CD4-positive, alpha-beta T cell (primary cell): ENCODE measurements around the gene COL25A1. TPM values are rescaled to one million over a fixed set of nuclear protein-coding genes. Genes with fewer than 3 reads are reported as not detected.

ENCODE experiments used
- ATAC-seq: fragments of 200-7000 bp; cut with Tn5 transposase; one replicate; pipeline ENCODE4 v1.10.0; 2022; ENCODE audit warnings: mild to moderate bottlenecking; ENCODE audit not compliant: poor library complexity
- CTCF ChIA-PET: fragments of 350-600 bp; sonication (Branson Sonifier 250); formaldehyde crosslinking; loops from one replicate; lab custom pipeline; 2021; ENCODE audit warnings: antibody characterized with exemption, inconsistent platforms; lab: Charles Lee
- POLR2A ChIA-PET: fragments of 350-600 bp; sonication (Branson Sonifier 250); formaldehyde crosslinking; loops from one replicate; lab custom pipeline; 2021; ENCODE audit warnings: antibody characterized with exemption, inconsistent platforms; lab: Charles Lee
- DNase-seq, 14 experiments: peaks; one replicate each; pipeline ENCODE4 v3.0.0-alpha.2; 2013 to 2020; ENCODE audit warnings: mixed read lengths in 2 of 14
- H3K27ac ChIP-seq, 2 donors: one replicate each; pipeline versions ENCODE4 v1.5.1 to v1.7.0; 2013; ENCODE audit warnings: low read length in 2 of 2, low read depth in 1 of 2, mild to moderate bottlenecking in 1 of 2
- H3K27me3 ChIP-seq, 2 experiments: 1 replicate in 1 of 2; 2 replicates in 1 of 2; pipeline versions ENCODE4 v1.6.1 to v1.7.0; 2013; ENCODE audit warnings: low read length in 2 of 2, control low read depth in 1 of 2, mild to moderate bottlenecking in 1 of 2, moderate library complexity in 1 of 2; ENCODE audit not compliant: insufficient read depth in 2 of 2, control insufficient read depth in 1 of 2
- H3K36me3 ChIP-seq: one replicate; pipeline ENCODE4 v1.6.1; 2013; ENCODE audit warnings: low read length, control low read depth; ENCODE audit not compliant: insufficient read depth
- H3K4me1 ChIP-seq: one replicate; pipeline ENCODE4 v1.6.1; 2013; ENCODE audit warnings: low read length, control low read depth; ENCODE audit not compliant: insufficient read depth
- H3K4me3 ChIP-seq: one replicate; pipeline ENCODE4 v1.5.1; 2013; ENCODE audit warnings: mild to moderate bottlenecking, low read length, moderate library complexity
- H3K9me3 ChIP-seq, 2 experiments: 1 replicate in 1 of 2; 2 replicates in 1 of 2; pipeline versions ENCODE4 v1.6.1 to v1.7.0; 2013; ENCODE audit warnings: low read length in 2 of 2, mild to moderate bottlenecking in 2 of 2, control low read depth in 1 of 2, moderate library complexity in 1 of 2; ENCODE audit not compliant: control insufficient read depth in 1 of 2, insufficient read depth in 1 of 2
- H3K27ac Mint-ChIP-seq: one replicate; pipeline ENCODE4 v1.8.0; 2020; ENCODE audit warnings: mixed read lengths
- H3K27me3 Mint-ChIP-seq: one replicate; pipeline ENCODE4 v1.8.0; 2021; ENCODE audit warnings: mixed read lengths
- H3K36me3 Mint-ChIP-seq: one replicate; pipeline ENCODE4 v1.8.0; 2021; ENCODE audit warnings: low read depth, mixed read lengths
- H3K4me1 Mint-ChIP-seq: one replicate; pipeline ENCODE4 v1.8.0; 2021; ENCODE audit warnings: low read depth, mixed read lengths
- H3K4me3 Mint-ChIP-seq: one replicate; pipeline ENCODE4 v1.8.0; 2020; ENCODE audit warnings: mild to moderate bottlenecking, mixed read lengths
- H3K9me3 Mint-ChIP-seq: one replicate; pipeline ENCODE4 v1.8.0; 2020; ENCODE audit warnings: mixed read lengths
- CTCF ChIP-seq: fragments of 200-600 bp; IDR thresholded peaks from one replicate; pipeline ENCODE4 v1.8.0; 2022; ENCODE audit warnings: antibody characterized with exemption, mild to moderate bottlenecking
- intact Hi-C, 2 experiments: fragments of 100-400 bp; cut with DNase I in 1 of 2; cut with micrococcal nuclease in 1 of 2; formaldehyde crosslinking; loops; one replicate each; pipeline versions ENCODE4 v1.15.1 to v1.9.0; 2023 to 2025; cut with DNase I, micrococcal nuclease
- total RNA-seq, 174 experiments: library from RNA in 2 of 174; stranded (reverse) in 2 of 174; gene quantifications; one replicate each; pipeline ENCODE4 v1.2.3 and lab custom pipeline; 2021 to 2026

The COL25A1 gene
- total RNA-seq, 2 experiments from 2014 or later = 0.42 TPM; not detected in 1

- H3K4me1 Mint-ChIP-seq = no peaks in the 10 kb centered on the region
- Histone ChIP-seq H3K27ac (no peak overlapping the region), H3K36me3 (no peaks in the 10 kb centered on the region), H3K9me3 (no peaks in the 10 kb centered on the region), H3K4me3 (no peak overlapping the region), H3K4me1 (no peaks in the 10 kb centered on the region), H3K27me3 (no peaks in the 10 kb centered on the region)
- H3K36me3 Mint-ChIP-seq = no peaks in the 10 kb centered on the region
- no peaks in the 10 kb centered on the region for H3K9me3 Mint-ChIP-seq
- H3K27ac Mint-ChIP-seq = no peak overlapping the region
- no peaks in the 10 kb centered on the region for H3K27me3 Mint-ChIP-seq
- intact Hi-C loops = no loop called here
- no peak for TF ChIP-seq CTCF
- ATAC-seq = no peak
- DNase-seq = no peak
- ChIA-PET POLR2A (no interaction called here), CTCF (no interaction called here)
- no peak overlapping the region for H3K4me3 Mint-ChIP-seq
Measured at GRCh38 chr4:108926061-108926460, 376.4 kb downstream of the COL25A1 start.

GRCh38 chr4:108922191-108922590 lies 380.3 kb downstream of the COL25A1 start:
- Histone ChIP-seq H3K36me3 (no peaks in the 10 kb centered on the region), H3K27ac (no peak overlapping the region), H3K4me3 (no peak overlapping the region), H3K4me1 (no peaks in the 10 kb centered on the region), H3K27me3 (no peaks in the 10 kb centered on the region), H3K9me3 (no peaks in the 10 kb centered on the region)
- no peaks in the 10 kb centered on the region for H3K36me3 Mint-ChIP-seq
- CTCF ChIA-PET = no interaction called here
- intact Hi-C loops = no loop called here
- TF ChIP-seq CTCF = no peak
- no peaks in the 10 kb centered on the region for H3K4me1 Mint-ChIP-seq
- POLR2A ChIA-PET = no interaction called here
- H3K27ac Mint-ChIP-seq = no peak overlapping the region
- H3K4me3 Mint-ChIP-seq = no peak overlapping the region
- no peaks in the 10 kb centered on the region for H3K27me3 Mint-ChIP-seq
- DNase-seq = no peak
- no peak for ATAC-seq
- H3K9me3 Mint-ChIP-seq = no peaks in the 10 kb centered on the region

- H3K4me1 ChIP-seq = no peaks in the 10 kb centered on the region
- DNase-seq (no peak), ATAC-seq (no peak)
- no peaks in the 10 kb centered on the region for H3K36me3 ChIP-seq
- H3K27me3 Mint-ChIP-seq = no peaks in the 10 kb centered on the region
- H3K4me3 ChIP-seq = no peak overlapping the region
- H3K27me3 ChIP-seq = no peaks in the 10 kb centered on the region
- no peak overlapping the region for H3K27ac ChIP-seq
- POLR2A ChIA-PET = no interaction called here
- no peak overlapping the region for H3K4me3 Mint-ChIP-seq
- no peaks in the 10 kb centered on the region for H3K4me1 Mint-ChIP-seq
- no peaks in the 10 kb centered on the region for H3K9me3 ChIP-seq
- H3K36me3 Mint-ChIP-seq = no peaks in the 10 kb centered on the region
- H3K27ac Mint-ChIP-seq = no peak overlapping the region
- CTCF ChIA-PET = interaction anchor here (0.9 kb wide), 1 partner anchor 16 kb away, joined by 3 read pairs; no protein-coding TSS in a partner anchor
- H3K9me3 Mint-ChIP-seq = no peaks in the 10 kb centered on the region
- no peak for TF ChIP-seq CTCF
- intact Hi-C loops = no loop called here
Measured at GRCh38 chr4:108920395-108921087, 381.9 kb downstream of the COL25A1 start.
